Lower leg skin (tissue), 4 donors: Measurements from ENCODE around the gene PRSS12. TPM values are rescaled to one million over a fixed set of nuclear protein-coding genes. Genes with fewer than 3 reads are reported as not detected.
"Not testable (repeated sequence)": the region's sequence is repeated elsewhere in the genome, so short reads cannot be mapped to it uniquely, and the experiment has no call there.

Experiments used
- DNase-seq, 2 donors: peaks; one replicate each; pipeline ENCODE4 v3.0.0-alpha.2; 2019; ENCODE audit warnings: low spot score in 2 of 2
- H3K4me3 ChIP-seq: fragments of 200-600 bp; sonication (generic); 2 replicates; pipeline ENCODE4 v1.5.1; 2017; ENCODE audit warnings: mild to moderate bottlenecking, low read depth; ENCODE audit not compliant: poor library complexity, severe bottlenecking
- CTCF ChIP-seq, 3 donors: fragments of 450-650 bp; IDR thresholded peaks; one replicate each; pipeline ENCODE4 v1.5.1; 2016; ENCODE audit warnings: antibody characterized with exemption in 3 of 3, mild to moderate bottlenecking in 3 of 3, moderate library complexity in 2 of 3
- POLR2A ChIP-seq, 2 donors: fragments of 450-650 bp; IDR thresholded peaks; one replicate each; pipeline ENCODE4 v1.6.1; 2016 to 2017; ENCODE audit warnings: antibody characterized with exemption in 2 of 2, mild to moderate bottlenecking in 1 of 2, moderate library complexity in 1 of 2
- WGBS, 2 donors: methylation state at CpG; one replicate each; pipeline ENCODE4 v1.1.5; 2018; 5-methylcytosine and 5-hydroxymethylcytosine counted together
- intact Hi-C: fragments of 100-400 bp; cut with DNase I; formaldehyde crosslinking; loops from one replicate; pipeline ENCODE4 v1.15.0; 2023; ENCODE audit warnings: low total_unique reads
- total RNA-seq, 4 donors: library from RNA; depleted of rRNA; stranded (reverse); fragments of >200 nt; gene quantifications; one replicate each; pipeline ENCODE4 v1.1.0, GENCODE V29; 2016

PRSS12 gene
- total RNA-seq, 4 donors from 2014 or later: 3.9 to 9.5 (median 4.6) TPM

GRCh38 chr4:118395057-118395644 is 42.3 kb upstream of the PRSS12 start:
- 61 to 73% methylated on average over 3 of the region's 3 CpGs for WGBS, 2 donors
- intact Hi-C loops: no loop called here
- no peak for DNase-seq
- no peak overlapping the region for H3K4me3 ChIP-seq
- no peak for TF ChIP-seq POLR2A (IDR thresholded peaks at IDR 0.05)
- TF ChIP-seq CTCF (IDR thresholded peaks at IDR 0.05): no peak

- intact Hi-C loops, H3K4me3 ChIP-seq, DNase-seq: not testable (repeated sequence)
- WGBS, 2 donors: 95 to 97% methylated on average over 5 of the region's 5 CpGs
Measured at GRCh38 chr4:118392509-118392908, 39.7 kb upstream of the PRSS12 start.

- no peak overlapping the region for H3K4me3 ChIP-seq
- TF ChIP-seq POLR2A (IDR thresholded peaks at IDR 0.05) (no peak), CTCF (IDR thresholded peaks at IDR 0.05) (no peak)
- WGBS, 2 donors: 34 to 37% methylated on average over 2 of the region's 2 CpGs
- DNase-seq: no peak
- intact Hi-C loops: no loop called here
Measured at GRCh38 chr4:118390121-118390520, 37.3 kb upstream of the PRSS12 start.

- intact Hi-C loops: no loop called here
- no peak for DNase-seq
- TF ChIP-seq POLR2A (IDR thresholded peaks at IDR 0.05) (no peak), CTCF (IDR thresholded peaks at IDR 0.05) (no peak)
- H3K4me3 ChIP-seq: no peak overlapping the region
- WGBS, 2 donors: 48 to 58% methylated on average over 6 of the region's 6 CpGs
Measured at GRCh38 chr4:118389721-118390120, 36.9 kb upstream of the PRSS12 start.

GRCh38 chr4:118388606-118389005 is 35.8 kb upstream of the PRSS12 start:
- intact Hi-C loops: no loop called here
- WGBS, 2 donors: 76 to 78% methylated on average over 6 of the region's 6 CpGs

GRCh38 chr4:118381902-118382301 is 29.1 kb upstream of the PRSS12 start:
- DNase-seq: no peak
- TF ChIP-seq CTCF (IDR thresholded peaks at IDR 0.05): no peak
- no peak for TF ChIP-seq POLR2A (IDR thresholded peaks at IDR 0.05)
- no peak overlapping the region for H3K4me3 ChIP-seq
- 73 to 74% methylated on average over 3 of the region's 3 CpGs for WGBS, 2 donors
- intact Hi-C loops: no loop called here

More at GRCh38 chr4:118388606-118389005, 35.8 kb upstream of the PRSS12 start:
- TF ChIP-seq CTCF (IDR thresholded peaks at IDR 0.05) (no peak), POLR2A (IDR thresholded peaks at IDR 0.05) (no peak)
- no peak overlapping the region for H3K4me3 ChIP-seq
- no peak for DNase-seq
